Measurements from ENCODE around the gene S1PR2. TPM values are rescaled to one million over a fixed set of nuclear protein-coding genes. Genes with fewer than 3 reads are reported as not detected.

Gene S1PR2
- total and polyA plus RNA-seq, 9 of the 15 experiments (the other 6 are each of a cell fraction or from before 2014, with no cell fraction given), result 1.5 to 3.9 (median 2.0) TPM

GRCh38 chr19:10194500-10195198 is 36.5 kb downstream of the S1PR2 start, which contains the start of gene DNMT1 (continued):
- TF ChIP-seq ARID4B (CRISPR knock-in tag; IDR thresholded peaks at IDR 0.05), result peak; percentile 64
- peak; percentile 94 for TF ChIP-seq ZBTB2 (IDR thresholded peaks at IDR 0.05)
- TF ChIP-seq ZZZ3 (IDR thresholded peaks at IDR 0.05), result no peak
- TF ChIP-seq ETV6 (IDR thresholded peaks at IDR 0.05; ENCODE audit: borderline replicate concordance in 1 of 2, low read depth in 2 of 2, low read length in 1 of 2), result peak in 1 of 2 experiments; percentile 20; a peak in 1 of 4 replicates
- TF ChIP-seq ETV6 (CRISPR knock-in tag; IDR thresholded peaks at IDR 0.05; ENCODE audit: borderline replicate concordance), result no peak
- TF ChIP-seq NCOA2 (IDR thresholded peaks at IDR 0.05; ENCODE audit: partially characterized antibody in 2 of 2), result no peak
- 0 out of 4 replicates have a peak, but pooled peaks of 1 of the 2 experiments have one; percentile 59 for TF ChIP-seq KDM4B (IDR thresholded peaks at IDR 0.05; ENCODE audit: borderline replicate concordance in 2 of 2, low read depth in 1 of 2)
- TF ChIP-seq RFX7 (CRISPR knock-in tag; IDR thresholded peaks at IDR 0.05), result no peak
- TF ChIP-seq PHTF2 (CRISPR knock-in tag; IDR thresholded peaks at IDR 0.05), result no peak
- peak; percentile 25; the same call in 1 of the 2 replicates for TF ChIP-seq ZBTB9 (CRISPR knock-in tag; IDR thresholded peaks at IDR 0.05)
- no peak for TF ChIP-seq ZNF239 (CRISPR knock-in tag; IDR thresholded peaks at IDR 0.05)
- TF ChIP-seq NFATC3 (IDR thresholded peaks at IDR 0.05), result no peak
- TF ChIP-seq ZNF224 (CRISPR knock-in tag; IDR thresholded peaks at IDR 0.05), result no peak
- no peak for TF ChIP-seq MTA1 (IDR thresholded peaks at IDR 0.05; ENCODE audit: borderline replicate concordance)
- no peak for TF ChIP-seq HIVEP1 (CRISPR knock-in tag; IDR thresholded peaks at IDR 0.05)
- TF ChIP-seq U2AF2 (optimal IDR thresholded peaks at IDR 0.05; ENCODE audit: low read depth, low read length), result no peak

All from K562 (cell line).